H9 (cell line): ENCODE data around the gene FGA. TPM values are rescaled to one million over a fixed set of nuclear protein-coding genes. Genes with fewer than 3 reads are reported as not detected.

Experiments used
- DNase-seq: peaks from one replicate; pipeline ENCODE4 v3.0.0-alpha.2; 2017
- H2AFZ ChIP-seq: one replicate; pipeline ENCODE4 v1.6.1; 2013; ENCODE audit warnings: mild to moderate bottlenecking, low read length, control low read depth, moderate library complexity
- H2AK5ac ChIP-seq: 2 replicates; pipeline ENCODE4 v1.6.1; 2013; ENCODE audit warnings: low read length, control low read depth, mixed read lengths; ENCODE audit not compliant: insufficient read length
- H2BK120ac ChIP-seq: one replicate; pipeline ENCODE4 v1.6.1; 2013; ENCODE audit warnings: low read depth, mild to moderate bottlenecking, low read length, control low read depth, inconsistent platforms; ENCODE audit not compliant: poor library complexity, severe bottlenecking
- H2BK12ac ChIP-seq: 2 replicates; pipeline ENCODE4 v1.6.1; 2013; ENCODE audit warnings: low read length, control low read depth, mixed read lengths, low read depth; ENCODE audit not compliant: insufficient read length
- H2BK15ac ChIP-seq: 2 replicates; pipeline ENCODE4 v1.6.1; 2013; ENCODE audit warnings: low read depth, low read length, control low read depth
- H2BK20ac ChIP-seq: one replicate; pipeline ENCODE4 v1.6.1; 2013; ENCODE audit warnings: low read depth, mild to moderate bottlenecking, low read length, control low read depth, inconsistent platforms; ENCODE audit not compliant: poor library complexity, severe bottlenecking
- H2BK5ac ChIP-seq: 2 replicates; pipeline ENCODE4 v1.6.1; 2013; ENCODE audit warnings: low read length, control low read depth, mixed read lengths; ENCODE audit not compliant: insufficient read length
- H3K14ac ChIP-seq: 2 replicates; pipeline ENCODE4 v1.6.1; 2013; ENCODE audit warnings: low read length, control low read depth; ENCODE audit not compliant: insufficient read depth
- H3K18ac ChIP-seq: 2 replicates; pipeline ENCODE4 v1.6.1; 2013; ENCODE audit warnings: low read depth, mild to moderate bottlenecking, mixed read lengths, low read length, control low read depth; ENCODE audit not compliant: insufficient read length
- H3K23ac ChIP-seq: 2 replicates; pipeline ENCODE4 v1.6.1; 2013; ENCODE audit warnings: low read length, control low read depth, mixed read lengths, low read depth; ENCODE audit not compliant: insufficient read length
- H3K23me2 ChIP-seq: 2 replicates; pipeline ENCODE4 v1.6.1; 2013; ENCODE audit warnings: low read depth, mild to moderate bottlenecking, mixed read lengths, low read length, control low read depth; ENCODE audit not compliant: insufficient read length, poor library complexity, severe bottlenecking
- H3K27ac ChIP-seq: 2 replicates; pipeline ENCODE4 v1.5.1; 2013; ENCODE audit warnings: low read length, control low read depth, mixed read lengths, low read depth; ENCODE audit not compliant: insufficient read length
- H3K27me3 ChIP-seq: 2 replicates; pipeline ENCODE4 v1.6.1; 2013; ENCODE audit warnings: low read length, control low read depth, inconsistent platforms; ENCODE audit not compliant: insufficient read depth
- H3K4ac ChIP-seq: 2 replicates; pipeline ENCODE4 v1.6.1; 2013; ENCODE audit warnings: low read depth, mild to moderate bottlenecking, control low read depth, inconsistent platforms, low read length, moderate library complexity
- H3K4me1 ChIP-seq: 2 replicates; pipeline ENCODE4 v1.6.1; 2013; ENCODE audit warnings: low read length, control low read depth, inconsistent platforms; ENCODE audit not compliant: insufficient read depth
- H3K4me2 ChIP-seq: 2 replicates; pipeline ENCODE4 v1.6.1; 2013; ENCODE audit warnings: low read length, control low read depth, mixed read lengths; ENCODE audit not compliant: insufficient read length, insufficient read depth
- H3K56ac ChIP-seq: 2 replicates; pipeline ENCODE4 v1.6.1; 2013; ENCODE audit warnings: low read depth, mild to moderate bottlenecking, mixed read lengths, low read length, control low read depth; ENCODE audit not compliant: insufficient read length
- H3K79me1 ChIP-seq: 2 replicates; pipeline ENCODE4 v1.6.1; 2013; ENCODE audit warnings: low read depth, mild to moderate bottlenecking, moderate library complexity, low read length, control low read depth, inconsistent platforms; ENCODE audit not compliant: insufficient read depth, poor library complexity, severe bottlenecking
- H3K79me2 ChIP-seq: 2 replicates; pipeline ENCODE4 v1.6.1; 2013; ENCODE audit warnings: low read length, control low read depth, inconsistent platforms; ENCODE audit not compliant: insufficient read depth
- H3K9ac ChIP-seq: 2 replicates; pipeline ENCODE4 v1.6.1; 2013; ENCODE audit warnings: low read length, control low read depth, mixed read lengths; ENCODE audit not compliant: insufficient read length; ENCODE audit errors: extremely low read depth
- H3K9me3 ChIP-seq: one replicate; pipeline ENCODE4 v1.6.1; 2013; ENCODE audit warnings: low read depth, low read length, inconsistent platforms; ENCODE audit not compliant: control insufficient read depth
- H3T11ph ChIP-seq: one replicate; pipeline ENCODE4 v1.6.1; 2013; ENCODE audit warnings: mild to moderate bottlenecking, low read length, control low read depth, inconsistent platforms
- H4K20me1 ChIP-seq: one replicate; pipeline ENCODE4 v1.6.1; 2013; ENCODE audit not compliant: control insufficient read depth, insufficient read length, insufficient read depth
- H4K5ac ChIP-seq: 2 replicates; pipeline ENCODE4 v1.6.1; 2013; ENCODE audit warnings: low read depth, mild to moderate bottlenecking, mixed read lengths, low read length, control low read depth; ENCODE audit not compliant: insufficient read length
- H4K8ac ChIP-seq: replicated peaks from 2 replicates; pipeline ENCODE4 v1.6.1; 2013; ENCODE audit warnings: low read length, control low read depth, mixed read lengths, low read depth; ENCODE audit not compliant: insufficient read length
- H4K91ac ChIP-seq: 2 replicates; pipeline ENCODE4 v1.6.1; 2013; ENCODE audit warnings: low read depth, mild to moderate bottlenecking, moderate library complexity, mixed read lengths, low read length, control low read depth; ENCODE audit not compliant: insufficient read length
- H3K27ac Mint-ChIP-seq, 3 experiments: 2 replicates in 2 of 3; 3 replicates in 1 of 3; pipeline ENCODE4 v1.8.0; 2020 to 2021; ENCODE audit warnings: mixed read lengths in 3 of 3, mild to moderate bottlenecking in 1 of 3, moderate library complexity in 1 of 3
- H3K27me3 Mint-ChIP-seq: 2 replicates; pipeline ENCODE4 v1.8.0; 2021; ENCODE audit warnings: low read depth, mild to moderate bottlenecking, moderate library complexity, mixed read lengths
- H3K36me3 Mint-ChIP-seq, 3 experiments: 2 replicates in 2 of 3; 3 replicates in 1 of 3; pipeline ENCODE4 v1.8.0; 2020 to 2021; ENCODE audit warnings: low read depth in 3 of 3, mixed read lengths in 3 of 3; ENCODE audit not compliant: insufficient read depth in 1 of 3
- H3K4me1 Mint-ChIP-seq, 2 experiments: 2 replicates each; pipeline ENCODE4 v1.8.0; 2020; ENCODE audit warnings: mixed read lengths in 2 of 2
- H3K4me3 Mint-ChIP-seq, 2 experiments: 2 replicates in 1 of 2; 3 replicates in 1 of 2; pipeline ENCODE4 v1.8.0; 2020 to 2021; ENCODE audit warnings: mild to moderate bottlenecking in 2 of 2, mixed read lengths in 2 of 2, moderate library complexity in 1 of 2
- H3K9me3 Mint-ChIP-seq, 2 experiments: 2 replicates in 1 of 2; 3 replicates in 1 of 2; pipeline ENCODE4 v1.8.0; 2020; ENCODE audit warnings: mild to moderate bottlenecking in 2 of 2, mixed read lengths in 2 of 2, moderate library complexity in 1 of 2
- CTCF ChIP-seq: fragments of 200-600 bp; sonication (generic); conservative IDR thresholded peaks from 3 replicates; pipeline ENCODE4 v1.8.0; 2021; ENCODE audit warnings: antibody characterized with exemption, mild to moderate bottlenecking
- total RNA-seq: library from RNA; stranded (reverse); gene quantifications from 2 replicates; pipeline ENCODE4 v1.2.1, GENCODE V29; 2021

The FGA gene
- total RNA-seq, 1 experiment from 2014 or later: not detected

DNA sequence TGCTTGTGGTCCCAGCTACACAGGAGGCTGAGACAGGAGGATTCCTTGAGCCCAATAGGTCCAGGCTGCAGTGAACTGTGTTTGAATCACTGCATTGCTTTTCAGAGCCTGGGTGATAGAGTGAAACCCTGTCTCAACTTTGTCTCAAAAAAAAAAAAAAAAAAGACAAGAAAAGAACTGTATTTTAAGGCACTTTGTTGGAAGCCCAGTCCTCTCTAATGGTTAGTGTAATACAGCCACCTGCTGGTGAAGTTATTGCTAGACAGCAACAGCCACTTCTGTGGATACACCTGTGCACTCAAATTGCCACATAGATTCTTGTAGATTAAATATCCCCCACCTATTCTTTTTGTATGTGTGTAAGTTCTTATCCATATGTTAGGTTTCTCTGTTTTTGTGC lies 32.1 kb upstream of the FGA start:
- DNase-seq: no peak
- Mint-ChIP-seq H3K9me3 (no peaks in the 10 kb centered on the region), H3K4me3 (no peak overlapping the region), H3K27me3 (peaks cover 2% of the 10 kb centered on the region), H3K27ac (no peak overlapping the region), H3K36me3 (no peaks in the 10 kb centered on the region), H3K4me1 (peaks cover 6 to 14% of the 10 kb centered on the region in 2 experiments)
- no peaks in the 10 kb centered on the region for H3K79me1 ChIP-seq
- no peak overlapping the region for H4K8ac ChIP-seq
- H2BK120ac ChIP-seq: no peak overlapping the region
- H3K14ac ChIP-seq: no peak overlapping the region
- TF ChIP-seq CTCF: peak; percentile 73
- H2BK5ac ChIP-seq: no peak overlapping the region
- H4K5ac ChIP-seq: no peak overlapping the region
- no peak overlapping the region for H4K91ac ChIP-seq
- peaks cover 7% of the 10 kb centered on the region for H3K23me2 ChIP-seq
- H4K20me1 ChIP-seq: no peaks in the 10 kb centered on the region
- no peak overlapping the region for H3K18ac ChIP-seq
- H3K79me2 ChIP-seq: no peaks in the 10 kb centered on the region
- no peak overlapping the region for H3K9ac ChIP-seq
- no peak overlapping the region for H2BK15ac ChIP-seq
- no peak overlapping the region for H3K23ac ChIP-seq
- H3K27ac ChIP-seq: no peak overlapping the region
- H3K4me1 ChIP-seq: no peaks in the 10 kb centered on the region; the same call in 1 of the 2 replicates
- H3K56ac ChIP-seq: no peak overlapping the region
- no peak overlapping the region for H3K4ac ChIP-seq
- H2AFZ ChIP-seq: no peak overlapping the region
- H3K27me3 ChIP-seq: no peaks in the 10 kb centered on the region
- no peak overlapping the region for H3T11ph ChIP-seq
- no peak overlapping the region for H2BK20ac ChIP-seq
- no peak overlapping the region for H2AK5ac ChIP-seq
- no peak overlapping the region for H3K4me2 ChIP-seq
- H3K9me3 ChIP-seq: no peaks in the 10 kb centered on the region
- no peak overlapping the region for H2BK12ac ChIP-seq
